ENCODE results near the gene SPOCK3. TPM values are rescaled to one million over a fixed set of nuclear protein-coding genes. Genes with fewer than 3 reads are reported as not detected.
A peak's percentile ranks its signal among the peaks of the same experiment; 100 is the strongest.

The SPOCK3 gene
- total RNA-seq, 1 donor, result not detected

- Histone ChIP-seq H3K4me1 (ENCODE audit: insufficient read depth, low read length) (no peaks in the 10 kb centered on the region), H2AFZ (ENCODE audit: low read length) (no peak overlapping the region), H4K20me1 (ENCODE audit: insufficient read depth, low read length) (no peaks in the 10 kb centered on the region), H3K27ac (ENCODE audit: low read depth, low read length) (no peak overlapping the region), H3K4me3 (ENCODE audit: insufficient read depth, low read length) (no peak overlapping the region), H3K36me3 (ENCODE audit: insufficient read depth, low read length) (no peaks in the 10 kb centered on the region), H3K4me2 (ENCODE audit: insufficient read depth, low read length) (no peak overlapping the region), H3K79me2 (ENCODE audit: insufficient read depth, low read length) (no peaks in the 10 kb centered on the region), H3K9me3 (ENCODE audit: low read depth, low read length) (peaks cover 2% of the 10 kb centered on the region), H3K27me3 (ENCODE audit: insufficient read depth, low read length) (no peaks in the 10 kb centered on the region)
- no peak for DNase-seq (ENCODE audit: insufficient read length, low spot score, missing footprints)
- TF ChIP-seq CTCF (IDR thresholded peaks at IDR 0.05; ENCODE audit: extremely low read depth, low read depth, low read length), result no peak
These were observed 150.0 kb downstream of the SPOCK3 start for GRCh38 chr4:167084321-167084720.

- Histone ChIP-seq H3K9me3 (ENCODE audit: low read depth, low read length) (peaks cover 2% of the 10 kb centered on the region), H3K4me3 (ENCODE audit: insufficient read depth, low read length) (no peak overlapping the region), H4K20me1 (ENCODE audit: insufficient read depth, low read length) (no peaks in the 10 kb centered on the region), H3K4me2 (ENCODE audit: insufficient read depth, low read length) (no peak overlapping the region), H3K79me2 (ENCODE audit: insufficient read depth, low read length) (no peaks in the 10 kb centered on the region), H2AFZ (ENCODE audit: low read length) (no peak overlapping the region), H3K4me1 (ENCODE audit: insufficient read depth, low read length) (no peaks in the 10 kb centered on the region), H3K27ac (ENCODE audit: low read depth, low read length) (no peak overlapping the region), H3K36me3 (ENCODE audit: insufficient read depth, low read length) (no peaks in the 10 kb centered on the region), H3K27me3 (ENCODE audit: insufficient read depth, low read length) (no peaks in the 10 kb centered on the region)
- no peak for TF ChIP-seq CTCF (IDR thresholded peaks at IDR 0.05; ENCODE audit: extremely low read depth, low read depth, low read length)
- no peak for DNase-seq (ENCODE audit: insufficient read length, low spot score, missing footprints)
These were observed 154.5 kb downstream of the SPOCK3 start for GRCh38 chr4:167079762-167080161.

- H3K9me3 ChIP-seq (ENCODE audit: low read depth, low read length), result no peaks in the 10 kb centered on the region
These were observed 181.6 kb downstream of the SPOCK3 start for GRCh38 chr4:167052631-167053091.

GRCh38 chr4:167049257-167049656 is 185.0 kb downstream of the SPOCK3 start:
- no peak for TF ChIP-seq CTCF (IDR thresholded peaks at IDR 0.05; ENCODE audit: extremely low read depth, low read depth, low read length)
- no peaks in the 10 kb centered on the region for H3K36me3 ChIP-seq (ENCODE audit: insufficient read depth, low read length)
- H3K9me3 ChIP-seq (ENCODE audit: low read depth, low read length), result no peaks in the 10 kb centered on the region

More at GRCh38 chr4:167052631-167053091, 181.6 kb downstream of the SPOCK3 start:
- no peak overlapping the region for H3K4me3 ChIP-seq (ENCODE audit: insufficient read depth, low read length)
- H4K20me1 ChIP-seq (ENCODE audit: insufficient read depth, low read length), result no peaks in the 10 kb centered on the region
- no peak overlapping the region for H3K27ac ChIP-seq (ENCODE audit: low read depth, low read length)
- no peak overlapping the region for H2AFZ ChIP-seq (ENCODE audit: low read length)
- H3K36me3 ChIP-seq (ENCODE audit: insufficient read depth, low read length), result no peaks in the 10 kb centered on the region
- H3K79me2 ChIP-seq (ENCODE audit: insufficient read depth, low read length), result no peaks in the 10 kb centered on the region
- H3K4me1 ChIP-seq (ENCODE audit: insufficient read depth, low read length), result no peaks in the 10 kb centered on the region
- DNase-seq (ENCODE audit: insufficient read length, low spot score, missing footprints), result peak; percentile 3
- TF ChIP-seq CTCF (IDR thresholded peaks at IDR 0.05; ENCODE audit: extremely low read depth, low read depth, low read length), result no peak
- H3K27me3 ChIP-seq (ENCODE audit: insufficient read depth, low read length), result no peaks in the 10 kb centered on the region
- H3K4me2 ChIP-seq (ENCODE audit: insufficient read depth, low read length), result no peak overlapping the region

More at GRCh38 chr4:167049257-167049656, 185.0 kb downstream of the SPOCK3 start:
- no peak for DNase-seq (ENCODE audit: insufficient read length, low spot score, missing footprints)
- no peaks in the 10 kb centered on the region for H3K4me1 ChIP-seq (ENCODE audit: insufficient read depth, low read length)
- no peak overlapping the region for H3K27ac ChIP-seq (ENCODE audit: low read depth, low read length)
- no peaks in the 10 kb centered on the region for H3K27me3 ChIP-seq (ENCODE audit: insufficient read depth, low read length)
- H4K20me1 ChIP-seq (ENCODE audit: insufficient read depth, low read length), result no peaks in the 10 kb centered on the region
- H3K4me2 ChIP-seq (ENCODE audit: insufficient read depth, low read length), result no peak overlapping the region
- no peak overlapping the region for H3K4me3 ChIP-seq (ENCODE audit: insufficient read depth, low read length)
- no peak overlapping the region for H2AFZ ChIP-seq (ENCODE audit: low read length)
- H3K79me2 ChIP-seq (ENCODE audit: insufficient read depth, low read length), result no peaks in the 10 kb centered on the region
